NCI-H2029 treated with DMSO at 0.1 percent for 48 hours (cell line): ENCODE results near the gene ADRA2B.
"Not testable (repeated sequence)": the region's sequence is repeated elsewhere in the genome, so short reads cannot be mapped to it uniquely, and the experiment has no call there.

Experiments used
- DNase-seq: peaks from one replicate; lab custom pipeline; 2025; lab: John Stamatoyannopoulos, UW

Gene ADRA2B

GRCh38 chr2:96069878-96070277 is 46.5 kb downstream of the ADRA2B start:
- not testable (repeated sequence) for DNase-seq

- DNase-seq, result peak; percentile 86
These were observed 48.3 kb downstream of the ADRA2B start for GRCh38 chr2:96067902-96068581.

- DNase-seq, result not testable (repeated sequence)
These were observed 49.2 kb downstream of the ADRA2B start for GRCh38 chr2:96067098-96067660.

- not testable (repeated sequence) for DNase-seq
These were observed 49.9 kb downstream of the ADRA2B start for GRCh38 chr2:96066511-96066910.

GRCh38 chr2:96065954-96066353 is 50.4 kb downstream of the ADRA2B start:
- DNase-seq, result not testable (repeated sequence)

GRCh38 chr2:96065381-96065930 is 50.9 kb downstream of the ADRA2B start:
- DNase-seq, result no peak

- DNase-seq, result not testable (repeated sequence)
These were observed 51.6 kb downstream of the ADRA2B start for GRCh38 chr2:96064760-96065159.

- DNase-seq, result not testable (repeated sequence)
These were observed 52.2 kb downstream of the ADRA2B start for GRCh38 chr2:96064047-96064675.

- DNase-seq, result not testable (repeated sequence)
These were observed 53.1 kb downstream of the ADRA2B start for GRCh38 chr2:96063116-96063899.
